Measurements from ENCODE around the gene ACMSD. TPM values are rescaled to one million over a fixed set of nuclear protein-coding genes. Genes with fewer than 3 reads are reported as not detected.
A peak's percentile ranks its signal among the peaks of the same experiment; 100 is the strongest.
"Not testable (repeated sequence)": the region's sequence is repeated elsewhere in the genome, so short reads cannot be mapped to it uniquely, and the experiment has no call there.

ACMSD gene
- polyA plus RNA-seq, 2 of the 4 experiments (the other 2 are of a cell fraction), result 0.09 TPM; not detected in 1

DNA sequence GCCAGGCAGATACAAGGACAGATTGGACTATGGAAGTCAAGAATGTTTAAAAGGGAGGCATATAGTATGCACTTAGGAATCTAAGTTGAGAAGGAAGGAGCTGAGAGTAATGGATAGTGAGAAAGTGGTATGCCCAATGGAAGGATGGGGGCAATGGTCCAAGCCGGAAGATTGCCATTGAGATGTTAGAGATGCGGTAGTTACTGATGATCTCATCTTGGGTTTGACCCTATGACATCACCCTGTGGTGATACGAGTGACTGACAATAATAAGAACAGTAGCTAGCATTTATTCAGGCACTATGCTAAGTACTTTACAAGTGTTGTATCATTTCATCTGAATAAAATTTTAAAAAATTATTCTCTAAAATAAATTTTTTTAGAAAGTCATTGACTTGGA lies 38.5 kb upstream of the ACMSD start:
- DNase-seq (ENCODE audit: low read depth in 1 of 2, low spot score in 1 of 2) (no peak), ATAC-seq (no peak), FAIRE-seq (no peak)
- TF ChIP-seq RCOR1 (IDR thresholded peaks at IDR 0.05; ENCODE audit: low read depth, low read length) (no peak), HDAC2 (IDR thresholded peaks at IDR 0.05) (no peak), NFE2L2 (conservative IDR thresholded peaks at IDR 0.05; ENCODE audit: low read length) (no peak), ESRRA (IDR thresholded peaks at IDR 0.05; ENCODE audit: borderline replicate concordance, low read length) (no peak), MAFK (IDR thresholded peaks at IDR 0.05; ENCODE audit: partially characterized antibody) (no peak), EP300 (IDR thresholded peaks at IDR 0.05) (no peak), POLR2AphosphoS2 (conservative IDR thresholded peaks at IDR 0.05; ENCODE audit: low read length) (no peak), RFX5 (IDR thresholded peaks at IDR 0.05) (no peak), CHD2 (IDR thresholded peaks at IDR 0.05; ENCODE audit: low read length, partially characterized antibody) (no peak), CBX8 (IDR thresholded peaks at IDR 0.05) (no peak)
- TF ChIP-seq, protein P1, sequence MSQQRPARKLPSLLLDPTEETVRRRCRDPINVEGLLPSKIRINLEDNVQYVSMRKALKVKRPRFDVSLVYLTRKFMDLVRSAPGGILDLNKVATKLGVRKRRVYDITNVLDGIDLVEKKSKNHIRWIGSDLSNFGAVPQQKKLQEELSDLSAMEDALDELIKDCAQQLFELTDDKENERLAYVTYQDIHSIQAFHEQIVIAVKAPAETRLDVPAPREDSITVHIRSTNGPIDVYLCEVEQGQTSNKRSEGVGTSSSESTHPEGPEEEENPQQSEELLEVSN (IDR thresholded peaks at IDR 0.05; ENCODE audit: borderline replicate concordance, low read depth), result no peak
- TF ChIP-seq, protein P2, sequence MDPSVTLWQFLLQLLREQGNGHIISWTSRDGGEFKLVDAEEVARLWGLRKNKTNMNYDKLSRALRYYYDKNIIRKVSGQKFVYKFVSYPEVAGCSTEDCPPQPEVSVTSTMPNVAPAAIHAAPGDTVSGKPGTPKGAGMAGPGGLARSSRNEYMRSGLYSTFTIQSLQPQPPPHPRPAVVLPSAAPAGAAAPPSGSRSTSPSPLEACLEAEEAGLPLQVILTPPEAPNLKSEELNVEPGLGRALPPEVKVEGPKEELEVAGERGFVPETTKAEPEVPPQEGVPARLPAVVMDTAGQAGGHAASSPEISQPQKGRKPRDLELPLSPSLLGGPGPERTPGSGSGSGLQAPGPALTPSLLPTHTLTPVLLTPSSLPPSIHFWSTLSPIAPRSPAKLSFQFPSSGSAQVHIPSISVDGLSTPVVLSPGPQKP (IDR thresholded peaks at IDR 0.05; ENCODE audit: low read depth, low read length), result no peak
- TF ChIP-seq, protein P3, sequence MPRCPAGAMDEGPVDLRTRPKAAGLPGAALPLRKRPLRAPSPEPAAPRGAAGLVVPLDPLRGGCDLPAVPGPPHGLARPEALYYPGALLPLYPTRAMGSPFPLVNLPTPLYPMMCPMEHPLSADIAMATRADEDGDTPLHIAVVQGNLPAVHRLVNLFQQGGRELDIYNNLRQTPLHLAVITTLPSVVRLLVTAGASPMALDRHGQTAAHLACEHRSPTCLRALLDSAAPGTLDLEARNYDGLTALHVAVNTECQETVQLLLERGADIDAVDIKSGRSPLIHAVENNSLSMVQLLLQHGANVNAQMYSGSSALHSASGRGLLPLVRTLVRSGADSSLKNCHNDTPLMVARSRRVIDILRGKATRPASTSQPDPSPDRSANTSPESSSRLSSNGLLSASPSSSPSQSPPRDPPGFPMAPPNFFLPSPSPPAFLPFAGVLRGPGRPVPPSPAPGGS (IDR thresholded peaks at IDR 0.05), result no peak
- Histone ChIP-seq H3K9me3 (peaks cover 8% of the 10 kb centered on the region; the same call in 1 of the 3 replicates), H3K27ac (no peak overlapping the region), H3K4me1 (no peaks in the 10 kb centered on the region), H3K4me2 (no peak overlapping the region), H3K4me3 (no peak overlapping the region)
- 59% methylated on average over 3 of the region's 3 CpGs for WGBS (ENCODE audit: missing lambda C conversion rate)
- POLR2A ChIA-PET, result no interaction called here
- CTCF ChIA-PET, result interaction anchor here (1.0 to 1.7 kb wide), 3 partner anchors 9 to 14 kb away, joined by 3 read pairs; no protein-coding TSS in a partner anchor

DNA sequence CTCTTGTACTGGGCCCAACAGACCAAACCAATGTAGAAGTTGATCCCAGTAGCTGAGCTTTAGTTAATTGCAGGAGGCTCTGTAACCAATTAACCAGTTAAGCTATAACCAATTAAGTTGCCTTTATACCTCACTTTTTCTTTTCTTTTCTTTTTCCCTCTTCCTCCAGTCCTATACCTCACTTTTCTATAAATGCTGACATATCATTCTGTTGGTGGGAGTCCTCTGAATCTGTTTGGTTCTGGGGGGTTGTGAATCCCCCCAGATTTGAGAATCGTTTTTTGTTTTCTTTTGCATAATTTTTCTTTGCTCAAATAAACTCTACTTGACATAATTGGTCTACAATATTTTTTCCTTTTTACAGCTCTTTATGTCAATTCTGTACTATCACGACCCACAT lies 38.1 kb upstream of the ACMSD start:
- ChIA-PET CTCF (interaction anchor here (1.0 to 1.5 kb wide), 2 partner anchors 9 to 14 kb away, joined by 3 read pairs; no protein-coding TSS in a partner anchor), POLR2A (no interaction called here)
- Histone ChIP-seq H3K4me1 (no peaks in the 10 kb centered on the region), H3K27ac (no peak overlapping the region), H3K4me3 (no peak overlapping the region), H3K4me2 (no peak overlapping the region), H3K9me3 (peaks cover 8% of the 10 kb centered on the region; the same call in 1 of the 3 replicates)
- WGBS (ENCODE audit: missing lambda C conversion rate), result 22% methylated on average over 2 of the region's 2 CpGs
- DNase-seq (ENCODE audit: low read depth in 1 of 2, low spot score in 1 of 2) (no peak), ATAC-seq (no peak), FAIRE-seq (no peak)
- peak; percentile 32 for TF ChIP-seq MAFK (IDR thresholded peaks at IDR 0.05; ENCODE audit: partially characterized antibody)
- TF ChIP-seq, protein P4, sequence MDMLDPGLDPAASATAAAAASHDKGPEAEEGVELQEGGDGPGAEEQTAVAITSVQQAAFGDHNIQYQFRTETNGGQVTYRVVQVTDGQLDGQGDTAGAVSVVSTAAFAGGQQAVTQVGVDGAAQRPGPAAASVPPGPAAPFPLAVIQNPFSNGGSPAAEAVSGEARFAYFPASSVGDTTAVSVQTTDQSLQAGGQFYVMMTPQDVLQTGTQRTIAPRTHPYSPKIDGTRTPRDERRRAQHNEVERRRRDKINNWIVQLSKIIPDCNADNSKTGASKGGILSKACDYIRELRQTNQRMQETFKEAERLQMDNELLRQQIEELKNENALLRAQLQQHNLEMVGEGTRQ (IDR thresholded peaks at IDR 0.05), result no peak
- TF ChIP-seq NFE2L2 (conservative IDR thresholded peaks at IDR 0.05; ENCODE audit: low read length), result no peak
- no peak for TF ChIP-seq SREBF2 (IDR thresholded peaks at IDR 0.05)
- no peak for TF ChIP-seq MYC (IDR thresholded peaks at IDR 0.05; ENCODE audit: borderline replicate concordance, low read length)

DNA sequence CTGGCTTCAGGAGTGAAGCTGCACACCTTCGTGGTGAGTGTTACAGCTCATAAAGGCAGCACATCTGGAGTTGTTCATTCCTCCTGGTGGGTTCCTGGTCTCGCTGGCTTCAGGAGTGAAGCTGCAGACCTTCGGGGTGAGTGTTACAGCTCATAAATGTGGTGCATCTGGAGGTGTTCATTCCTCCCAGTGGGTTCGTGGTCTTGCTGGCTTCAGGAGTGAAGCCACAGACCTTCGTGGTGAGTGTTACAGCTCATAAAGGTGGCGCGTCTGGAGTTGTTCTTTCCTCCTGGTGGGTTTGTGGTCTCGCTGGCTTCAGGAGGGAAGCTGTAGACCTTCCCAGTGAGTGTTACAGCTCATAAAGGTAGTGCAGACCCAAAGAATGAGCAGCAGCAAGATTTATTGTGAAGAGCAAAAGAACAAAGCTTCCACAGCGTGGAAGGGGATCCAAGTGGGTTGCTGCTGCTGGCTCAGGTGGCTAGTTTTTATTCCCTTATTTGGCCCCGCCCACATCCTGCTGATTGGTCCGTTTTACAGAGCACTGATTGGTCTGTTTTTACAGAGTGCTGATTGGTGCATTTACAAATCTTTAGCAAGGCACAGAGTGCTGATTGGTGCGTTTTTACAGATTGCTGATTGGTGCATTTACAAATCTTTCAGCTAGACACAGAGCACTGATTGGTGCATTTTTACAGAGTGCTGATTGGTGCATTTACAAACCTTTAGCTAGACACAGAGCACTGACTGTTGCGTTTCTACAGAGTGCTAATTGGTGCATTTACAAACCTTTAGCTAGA lies 34.6 kb upstream of the ACMSD start:
- ATAC-seq, CTCF ChIA-PET, POLR2A ChIA-PET: not testable (repeated sequence)

More for the DNA sequence above, 34.6 kb upstream of the ACMSD start:
- DNase-seq (ENCODE audit: low read depth in 1 of 2, low spot score in 1 of 2); H3K4me1 ChIP-seq; H3K27ac ChIP-seq; H3K4me2 ChIP-seq; FAIRE-seq; H3K9me3 ChIP-seq; H3K4me3 ChIP-seq: not testable (repeated sequence)
- peak; percentile 66 for TF ChIP-seq MAFK (IDR thresholded peaks at IDR 0.05; ENCODE audit: partially characterized antibody)
- WGBS (ENCODE audit: missing lambda C conversion rate), result 16% methylated on average over 12 of the region's 13 CpGs
